ENCODE data around the gene PKIG. TPM values are rescaled to one million over a fixed set of nuclear protein-coding genes. Genes with fewer than 3 reads are reported as not detected.
A peak's percentile ranks its signal among the peaks of the same experiment; 100 is the strongest.

Gene PKIG
- total and polyA plus RNA-seq, 11 donors: 155 to 286 (median 200) TPM

DNA sequence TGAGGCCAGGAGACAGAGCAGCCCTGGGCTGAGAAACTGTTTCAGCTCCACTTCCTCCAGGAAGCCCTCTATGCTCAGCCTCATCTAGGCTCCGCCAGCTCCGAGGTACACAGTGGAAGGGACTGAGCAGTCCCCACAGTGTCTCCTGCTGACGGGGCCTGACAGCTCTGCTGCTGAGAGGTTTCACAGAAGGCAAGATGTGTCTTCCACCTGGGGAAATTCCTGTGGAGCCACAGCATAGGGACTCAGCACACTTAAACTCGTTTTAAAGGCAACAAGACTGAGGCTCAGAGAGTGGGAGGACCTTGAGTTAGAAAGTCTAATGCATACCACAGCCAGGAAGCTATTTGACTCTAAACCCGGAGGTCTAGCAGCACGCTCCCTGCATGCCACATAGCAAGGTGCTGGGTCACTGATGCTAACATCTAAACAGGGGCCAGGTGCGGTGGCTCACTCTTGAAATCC, 62.3 kb downstream of the PKIG start:
- DNase-seq (no peak), ATAC-seq (no peak)
- peak overlapping the region in 1 of 12 donors; percentile 15 for H3K4me3 ChIP-seq
- peaks cover 0 to 5% (median 0%) of the 10 kb centered on the region in 9 donors for H3K36me3 ChIP-seq
- H3K9me3 ChIP-seq: peaks cover 0 to 4% (median 0%) of the 10 kb centered on the region in 12 donors
- intact Hi-C loops (cut with DNase I): no loop called here
- H3K4me1 ChIP-seq: peaks cover 6 to 89% (median 50%) of the 10 kb centered on the region in 12 donors
- H3K27ac ChIP-seq: peak overlapping the region in 11 of 12 donors; percentile 52 to 89 (median 83)
- WGBS, 4 donors: 71 to 76% (median 73%) methylated on average over 5 to 7 of the region's 7 CpGs
- no peak for TF ChIP-seq POLR2A (IDR thresholded peaks at IDR 0.05)
- TF ChIP-seq, protein P1, sequence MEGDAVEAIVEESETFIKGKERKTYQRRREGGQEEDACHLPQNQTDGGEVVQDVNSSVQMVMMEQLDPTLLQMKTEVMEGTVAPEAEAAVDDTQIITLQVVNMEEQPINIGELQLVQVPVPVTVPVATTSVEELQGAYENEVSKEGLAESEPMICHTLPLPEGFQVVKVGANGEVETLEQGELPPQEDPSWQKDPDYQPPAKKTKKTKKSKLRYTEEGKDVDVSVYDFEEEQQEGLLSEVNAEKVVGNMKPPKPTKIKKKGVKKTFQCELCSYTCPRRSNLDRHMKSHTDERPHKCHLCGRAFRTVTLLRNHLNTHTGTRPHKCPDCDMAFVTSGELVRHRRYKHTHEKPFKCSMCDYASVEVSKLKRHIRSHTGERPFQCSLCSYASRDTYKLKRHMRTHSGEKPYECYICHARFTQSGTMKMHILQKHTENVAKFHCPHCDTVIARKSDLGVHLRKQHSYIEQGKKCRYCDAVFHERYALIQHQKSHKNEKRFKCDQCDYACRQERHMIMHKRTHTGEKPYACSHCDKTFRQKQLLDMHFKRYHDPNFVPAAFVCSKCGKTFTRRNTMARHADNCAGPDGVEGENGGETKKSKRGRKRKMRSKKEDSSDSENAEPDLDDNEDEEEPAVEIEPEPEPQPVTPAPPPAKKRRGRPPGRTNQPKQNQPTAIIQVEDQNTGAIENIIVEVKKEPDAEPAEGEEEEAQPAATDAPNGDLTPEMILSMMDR (IDR thresholded peaks at IDR 0.05): no peak
- no peaks in the 10 kb centered on the region for H3K27me3 ChIP-seq

DNA sequence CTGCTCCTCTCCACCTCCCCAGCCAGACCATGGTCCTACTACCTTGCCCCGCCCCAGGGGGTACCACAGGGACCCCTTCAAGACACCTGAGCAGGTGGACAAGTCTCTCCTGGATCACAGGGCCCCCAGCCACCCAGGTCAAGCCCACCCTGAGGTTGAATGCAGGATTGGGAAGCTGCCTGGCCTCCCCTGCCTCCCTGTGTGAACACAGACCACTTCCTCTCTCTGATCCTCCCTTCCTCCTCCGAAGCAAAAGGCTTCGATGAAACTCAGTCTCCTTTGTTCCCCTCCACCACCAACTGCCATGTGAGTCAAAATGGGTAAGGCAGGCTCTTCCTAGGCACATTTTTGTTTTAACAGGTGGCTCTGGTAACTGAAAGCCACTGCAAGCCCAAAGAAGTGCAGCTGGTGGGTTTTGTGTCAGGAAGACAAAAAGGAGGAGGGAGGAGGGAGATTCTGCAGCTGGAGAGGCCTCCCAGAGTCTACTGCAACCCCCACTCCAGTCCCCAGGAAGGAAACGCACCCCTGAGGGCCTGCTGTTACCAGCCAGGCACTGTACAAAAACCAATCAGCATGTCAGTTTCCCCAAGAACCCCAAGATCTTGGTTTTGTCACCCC, 63.8 kb downstream of the PKIG start:
- no peaks in the 10 kb centered on the region for H3K27me3 ChIP-seq
- H3K27ac ChIP-seq: peak overlapping the region in 9 of 12 donors; percentile 20 to 84 (median 24)
- H3K4me3 ChIP-seq: peak overlapping the region in 1 of 12 donors; percentile 13
- TF ChIP-seq, protein P1 (IDR thresholded peaks at IDR 0.05): no peak
- no peak for TF ChIP-seq POLR2A (IDR thresholded peaks at IDR 0.05)
- DNase-seq (no peak), ATAC-seq (no peak)
- WGBS, 4 donors: 43 to 66% (median 52%) methylated on average over 4 of the region's 4 CpGs
- intact Hi-C loops (cut with DNase I): no loop called here
- peaks cover 0 to 5% (median 0%) of the 10 kb centered on the region in 9 donors for H3K36me3 ChIP-seq
- H3K9me3 ChIP-seq: no peaks in the 10 kb centered on the region
- H3K4me1 ChIP-seq: peaks cover 6 to 98% (median 59%) of the 10 kb centered on the region in 12 donors

DNA sequence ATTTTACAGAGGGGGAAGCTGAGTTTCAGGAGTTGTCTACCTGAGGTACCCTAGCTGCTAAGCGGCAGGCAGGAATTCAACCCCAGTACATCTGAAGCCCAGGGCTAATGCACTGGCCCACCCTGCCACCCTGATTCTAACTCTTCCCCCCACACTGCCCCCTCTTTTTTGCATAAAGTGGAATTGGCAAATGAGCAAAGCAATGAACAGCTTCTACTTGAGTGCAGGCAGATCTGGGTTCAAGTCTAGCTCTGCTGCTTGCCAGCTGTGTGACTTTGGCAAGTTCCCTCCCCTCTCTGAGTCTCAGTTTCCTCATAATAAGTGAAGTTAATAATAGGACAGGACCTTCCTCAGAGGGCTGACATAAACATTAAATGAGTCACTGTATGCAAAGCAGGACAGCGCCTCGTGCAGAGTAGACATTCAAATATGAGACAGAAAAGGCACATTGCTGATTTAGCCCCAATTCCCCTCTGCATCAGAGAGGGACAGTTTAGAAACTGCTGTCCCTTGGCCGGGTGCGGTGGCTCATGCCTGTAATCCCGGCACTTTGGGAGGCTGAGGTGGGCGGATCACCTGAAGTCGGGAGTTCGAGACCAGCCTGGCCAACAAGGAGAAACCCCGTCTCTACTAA, 64.4 kb downstream of the PKIG start:
- H3K27me3 ChIP-seq: no peaks in the 10 kb centered on the region
- no peak for ATAC-seq
- WGBS, 4 donors: 82 to 86% (median 84%) methylated on average over 10 of the region's 10 CpGs
- no peak for DNase-seq
- TF ChIP-seq, protein P1 (IDR thresholded peaks at IDR 0.05): no peak
- no peak for TF ChIP-seq POLR2A (IDR thresholded peaks at IDR 0.05)
- no peaks in the 10 kb centered on the region for H3K9me3 ChIP-seq
- H3K4me3 ChIP-seq: peak overlapping the region in 1 of 12 donors; percentile 13
- H3K27ac ChIP-seq: peak overlapping the region in 8 of 12 donors; percentile 13 to 84 (median 24)
- intact Hi-C loops (cut with DNase I): no loop called here
- H3K36me3 ChIP-seq: peaks cover 0 to 5% (median 0%) of the 10 kb centered on the region in 9 donors
- H3K4me1 ChIP-seq: peaks cover 6 to 93% (median 58%) of the 10 kb centered on the region in 12 donors

DNA sequence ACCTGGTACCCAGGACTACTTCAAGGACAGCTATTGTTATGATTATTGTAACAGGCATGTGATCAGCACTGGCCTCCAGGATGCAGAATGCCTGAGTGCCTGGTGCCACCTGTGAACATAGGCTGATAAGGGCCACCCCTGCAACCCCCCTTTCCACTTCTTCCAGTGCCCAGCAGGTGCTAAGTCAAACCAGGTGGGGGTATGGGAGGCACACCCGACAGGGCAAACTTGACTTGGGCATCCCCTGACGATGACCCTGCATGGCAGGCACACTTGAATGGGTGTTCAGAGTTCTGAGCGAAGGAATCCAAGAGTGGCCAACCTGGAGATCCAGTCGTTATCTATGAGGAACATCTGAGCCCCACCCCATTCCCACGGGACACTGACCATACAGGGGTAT, 65.7 kb downstream of the PKIG start:
- H3K4me1 ChIP-seq: peaks cover 3 to 84% (median 46%) of the 10 kb centered on the region in 12 donors
- H3K36me3 ChIP-seq: peaks cover 0 to 5% (median 0%) of the 10 kb centered on the region in 9 donors
- WGBS, 4 donors: 88 to 92% (median 90%) methylated on average over 5 of the region's 5 CpGs
- TF ChIP-seq POLR2A (IDR thresholded peaks at IDR 0.05): no peak
- TF ChIP-seq, protein P1 (IDR thresholded peaks at IDR 0.05): no peak
- no peak for ATAC-seq
- no peaks in the 10 kb centered on the region for H3K27me3 ChIP-seq
- H3K27ac ChIP-seq: peak overlapping the region in 1 of 12 donors; percentile 84
- H3K9me3 ChIP-seq: no peaks in the 10 kb centered on the region
- DNase-seq: peak in 2 of 5 donors; percentile 23 to 45
- intact Hi-C loops (cut with DNase I): no loop called here
- no peak overlapping the region for H3K4me3 ChIP-seq

Measured in heart left ventricle (tissue), 16 donors.